Suppressor macrophage treated with lipopolysaccharide for 1 hour (primary cell): ENCODE data around the gene OR10A3.
A peak's percentile ranks its signal among the peaks of the same experiment; 100 is the strongest.

Experiments used
- DNase-seq, 3 donors: peaks; one replicate each; pipeline ENCODE4 v3.0.0-alpha.2; 2020 to 2022

OR10A3 gene

GRCh38 chr11:7931168-7931567 is 10.3 kb downstream of the OR10A3 start, which contains the start of gene OR10A6:
Gene OR10A6 (minus strand): TSS chr11:7931268. CDS start chr11:7928662, 2,606 bp downstream.
- DNase-seq: no peak

GRCh38 chr11:7927635-7928034 is 13.9 kb downstream of the OR10A3 start:
- no peak for DNase-seq

GRCh38 chr11:7924536-7924935 is 17.0 kb downstream of the OR10A3 start:
- DNase-seq: no peak

- DNase-seq: no peak
Observed at GRCh38 chr11:7918141-7918540, 23.4 kb downstream of the OR10A3 start.

GRCh38 chr11:7911011-7911410 is 30.5 kb downstream of the OR10A3 start:
- DNase-seq: no peak

GRCh38 chr11:7910286-7910788 is 31.2 kb downstream of the OR10A3 start:
- DNase-seq: no peak

- DNase-seq: no peak
Observed at GRCh38 chr11:7909585-7910285, 31.8 kb downstream of the OR10A3 start.

- no peak for DNase-seq
Observed at GRCh38 chr11:7907121-7907520, 34.4 kb downstream of the OR10A3 start.

GRCh38 chr11:7906481-7906880 is 35.0 kb downstream of the OR10A3 start:
- DNase-seq: no peak

GRCh38 chr11:7905961-7906429 is 35.5 kb downstream of the OR10A3 start:
- no peak for DNase-seq

- no peak for DNase-seq
Observed at GRCh38 chr11:7905549-7905948, 36.0 kb downstream of the OR10A3 start.

- DNase-seq: no peak
Observed at GRCh38 chr11:7904917-7905316, 36.6 kb downstream of the OR10A3 start.

- no peak for DNase-seq
Observed at GRCh38 chr11:7903940-7904339, 37.6 kb downstream of the OR10A3 start.

- no peak for DNase-seq
Observed at GRCh38 chr11:7901319-7901854, 40.1 kb downstream of the OR10A3 start.

GRCh38 chr11:7900686-7901085 is 40.8 kb downstream of the OR10A3 start:
- DNase-seq: no peak

- DNase-seq: no peak
Observed at GRCh38 chr11:7899418-7899817, 42.1 kb downstream of the OR10A3 start.

GRCh38 chr11:7898666-7899283 is 42.7 kb downstream of the OR10A3 start:
- DNase-seq: no peak

- DNase-seq: no peak
Observed at GRCh38 chr11:7896009-7896785, 45.3 kb downstream of the OR10A3 start.

- no peak for DNase-seq
Observed at GRCh38 chr11:7894251-7894650, 47.3 kb downstream of the OR10A3 start.

GRCh38 chr11:7893796-7894195 is 47.7 kb downstream of the OR10A3 start:
- no peak for DNase-seq

- peak; percentile 18 to 71 (median 65) for DNase-seq
Observed at GRCh38 chr11:7892840-7893254, 48.7 kb downstream of the OR10A3 start.

GRCh38 chr11:7892059-7892699 is 49.3 kb downstream of the OR10A3 start:
- DNase-seq: no peak
